ENCODE data around the gene TBC1D3B. TPM values are rescaled to one million over a fixed set of nuclear protein-coding genes. Genes with fewer than 3 reads are reported as not detected.
"Not testable (repeated sequence)": the region's sequence is repeated elsewhere in the genome, so short reads cannot be mapped to it uniquely, and the experiment has no call there.

TBC1D3B gene
- total RNA-seq, 2 donors from 2014 or later, result 9.2 to 10.7 TPM

- Mint-ChIP-seq H3K4me1 (ENCODE audit: low read depth in 2 of 2) (peaks cover 25 to 27% of the 10 kb centered on the region in 2 donors), H3K27me3 (no peaks in the 10 kb centered on the region), H3K36me3 (no peaks in the 10 kb centered on the region), H3K4me3 (peak overlapping the region; percentile 52), H3K27ac (peak overlapping the region in 1 of 2 donors; percentile 56), H3K9me3 (no peaks in the 10 kb centered on the region)
- DNase-seq (ENCODE audit: low spot score), result no peak
- ATAC-seq, result no peak
Measured at GRCh38 chr17:36182176-36183000, 6.0 kb upstream of the TBC1D3B start.

DNA sequence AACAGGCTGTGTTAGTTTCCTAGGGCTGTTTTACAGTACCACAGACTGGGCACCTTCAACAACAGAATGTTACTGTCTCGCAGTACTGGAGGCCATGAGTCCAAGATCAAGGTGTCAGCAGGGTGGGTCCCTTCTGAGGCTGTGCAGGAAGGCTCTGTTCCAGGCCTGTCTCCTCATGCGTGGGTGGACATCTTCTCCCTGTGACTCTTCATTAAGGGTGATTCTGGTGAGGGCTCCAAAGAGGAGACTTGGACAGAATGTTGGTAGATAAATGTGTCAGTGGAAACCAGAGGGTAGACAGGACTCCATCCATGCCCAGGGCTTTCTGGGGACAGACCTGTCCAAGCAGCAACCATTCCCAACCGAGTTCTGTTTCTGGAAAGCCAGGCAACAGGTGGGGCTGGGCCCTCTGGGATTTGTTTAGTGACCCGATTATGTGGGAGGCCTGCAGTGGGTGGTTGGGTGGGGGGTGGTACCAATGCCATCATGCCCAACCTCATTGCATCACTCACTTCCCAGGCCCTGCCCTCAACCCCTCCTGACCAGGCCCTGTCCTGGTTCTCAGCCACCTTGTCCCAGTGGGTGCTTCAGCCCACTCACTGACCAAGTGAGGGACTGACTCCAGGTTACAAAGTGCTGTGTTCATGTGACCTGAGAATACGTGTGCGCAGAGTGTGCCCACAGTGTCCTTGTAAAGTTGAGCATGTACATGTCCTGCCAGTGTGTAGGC is 5.2 kb upstream of the TBC1D3B start:
- peak overlapping the region in 1 of 2 donors; percentile 56 for H3K27ac Mint-ChIP-seq
- ATAC-seq; DNase-seq (ENCODE audit: low spot score); H3K27me3 Mint-ChIP-seq; H3K9me3 Mint-ChIP-seq; H3K36me3 Mint-ChIP-seq: not testable (repeated sequence)
- H3K4me3 Mint-ChIP-seq, result peak overlapping the region; percentile 52
- H3K4me1 Mint-ChIP-seq (ENCODE audit: low read depth in 2 of 2), result peaks cover 19 to 26% of the 10 kb centered on the region in 2 donors

- H3K9me3 Mint-ChIP-seq; H3K4me3 Mint-ChIP-seq; DNase-seq (ENCODE audit: low spot score); H3K4me1 Mint-ChIP-seq (ENCODE audit: low read depth in 2 of 2); H3K27ac Mint-ChIP-seq; H3K27me3 Mint-ChIP-seq; ATAC-seq; H3K36me3 Mint-ChIP-seq: not testable (repeated sequence)
Measured at GRCh38 chr17:36168836-36169235, 7.6 kb downstream of the TBC1D3B start.

DNA sequence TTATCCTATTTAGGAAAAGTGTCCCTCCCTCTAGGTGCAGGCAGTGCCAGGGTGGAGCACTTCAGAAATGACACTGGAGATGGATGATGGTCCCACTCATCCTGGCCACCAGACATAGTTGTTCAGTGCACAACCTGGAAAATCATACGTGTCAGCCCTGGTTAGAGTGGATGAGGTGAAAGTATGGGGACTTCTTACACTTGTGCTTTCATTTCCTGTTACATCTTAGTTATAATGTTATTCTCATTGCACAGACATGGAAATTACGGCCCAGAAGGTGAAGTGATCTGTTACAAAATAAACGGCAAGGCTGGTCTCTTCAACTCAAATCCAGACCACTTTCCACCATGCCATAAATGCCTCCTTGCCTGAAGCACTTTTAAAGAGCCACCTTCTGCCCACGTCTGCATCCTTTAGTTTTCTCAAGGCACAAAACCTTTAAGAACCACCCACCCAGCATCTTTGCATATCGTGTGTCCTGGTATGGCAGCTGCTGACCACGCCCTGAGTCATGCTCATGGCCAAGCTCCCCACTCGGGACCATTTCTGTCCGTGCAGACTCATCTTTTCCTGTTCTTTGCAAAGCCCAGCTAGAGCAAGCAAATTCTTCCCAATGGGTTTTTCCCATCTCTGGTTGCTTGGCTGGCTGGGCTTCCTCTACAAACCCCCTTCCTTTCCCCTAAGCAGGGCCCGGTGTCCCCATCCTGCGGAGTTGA is 22.4 kb downstream of the TBC1D3B start:
- Mint-ChIP-seq H3K9me3 (no peaks in the 10 kb centered on the region), H3K36me3 (no peaks in the 10 kb centered on the region), H3K4me1 (ENCODE audit: low read depth in 2 of 2) (peaks cover 20 to 23% of the 10 kb centered on the region in 2 donors), H3K27me3 (peaks cover 0 to 3% of the 10 kb centered on the region in 2 donors), H3K27ac (peak overlapping the region; percentile 56 to 67), H3K4me3 (peak overlapping the region; percentile 59)
- DNase-seq (ENCODE audit: low spot score) (no peak), ATAC-seq (peak; percentile 60 to 79)

DNA sequence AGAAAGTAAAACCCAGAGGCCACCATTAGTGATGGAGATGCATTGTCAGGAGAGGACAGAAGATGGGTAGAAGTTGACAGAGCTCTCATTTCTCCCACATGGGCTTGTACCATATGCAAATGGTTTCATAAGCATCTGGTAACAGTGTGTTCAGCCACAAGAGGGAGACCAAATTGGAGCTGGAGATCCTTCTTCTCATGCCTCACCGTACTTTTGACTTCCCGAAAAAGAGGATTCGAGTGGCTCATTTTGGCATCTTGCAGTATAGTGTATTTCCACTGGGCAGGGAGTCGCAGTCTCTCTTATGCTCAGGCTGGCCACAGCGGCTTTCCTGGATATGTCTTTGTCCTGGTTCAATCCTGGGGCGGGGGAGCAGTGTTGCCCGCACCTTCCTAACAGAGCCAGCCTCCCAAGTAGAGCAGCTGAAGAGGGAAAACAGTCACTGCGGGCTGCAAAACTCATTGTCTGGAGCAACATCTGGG is 23.8 kb downstream of the TBC1D3B start:
- H3K36me3 Mint-ChIP-seq, result no peaks in the 10 kb centered on the region
- H3K9me3 Mint-ChIP-seq, result no peaks in the 10 kb centered on the region
- no peak for ATAC-seq
- H3K4me1 Mint-ChIP-seq (ENCODE audit: low read depth in 2 of 2), result peaks cover 28 to 33% of the 10 kb centered on the region in 2 donors
- DNase-seq (ENCODE audit: low spot score), result no peak
- H3K4me3 Mint-ChIP-seq, result no peak overlapping the region
- H3K27me3 Mint-ChIP-seq, result no peaks in the 10 kb centered on the region
- H3K27ac Mint-ChIP-seq, result no peak overlapping the region

DNA sequence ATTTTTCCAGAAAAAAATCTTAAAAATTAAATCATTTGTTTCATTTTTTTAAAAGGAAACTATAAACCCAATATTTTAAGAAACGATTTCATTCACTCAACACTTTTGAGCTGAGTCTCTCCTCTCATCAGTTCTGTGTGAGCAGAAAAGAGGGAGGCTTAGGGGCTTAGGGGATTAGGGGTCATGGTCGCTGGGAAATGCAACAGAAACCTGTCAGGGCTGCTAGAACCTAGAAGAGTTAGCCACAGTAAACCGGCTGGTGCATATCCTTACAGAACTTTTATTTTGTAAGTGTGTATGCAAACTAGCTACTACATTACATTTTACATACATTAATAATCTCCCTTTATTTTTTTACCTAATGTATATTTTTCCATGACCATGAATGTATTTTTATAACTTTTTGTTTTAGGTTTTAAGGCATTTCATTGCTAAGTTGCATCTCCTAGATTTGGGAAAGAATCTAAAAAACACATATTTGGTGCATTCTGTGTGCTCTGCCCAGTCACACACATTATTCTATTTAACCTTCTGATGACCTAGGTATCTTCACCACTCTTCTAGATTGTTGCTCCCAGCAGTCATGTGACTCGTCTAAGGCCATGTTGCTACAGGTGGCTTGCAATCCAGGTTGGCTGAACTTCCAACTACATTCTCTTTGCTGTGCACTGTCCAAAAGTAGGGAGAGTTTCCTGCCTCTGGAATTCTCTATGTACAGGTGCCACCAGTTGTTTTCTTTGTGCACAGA is 24.4 kb downstream of the TBC1D3B start:
- Mint-ChIP-seq H3K4me1 (ENCODE audit: low read depth in 2 of 2) (peaks cover 33 to 39% of the 10 kb centered on the region in 2 donors), H3K9me3 (no peaks in the 10 kb centered on the region), H3K36me3 (no peaks in the 10 kb centered on the region), H3K4me3 (no peak overlapping the region), H3K27me3 (no peaks in the 10 kb centered on the region), H3K27ac (no peak overlapping the region)
- DNase-seq (ENCODE audit: low spot score) (no peak), ATAC-seq (no peak)

DNA sequence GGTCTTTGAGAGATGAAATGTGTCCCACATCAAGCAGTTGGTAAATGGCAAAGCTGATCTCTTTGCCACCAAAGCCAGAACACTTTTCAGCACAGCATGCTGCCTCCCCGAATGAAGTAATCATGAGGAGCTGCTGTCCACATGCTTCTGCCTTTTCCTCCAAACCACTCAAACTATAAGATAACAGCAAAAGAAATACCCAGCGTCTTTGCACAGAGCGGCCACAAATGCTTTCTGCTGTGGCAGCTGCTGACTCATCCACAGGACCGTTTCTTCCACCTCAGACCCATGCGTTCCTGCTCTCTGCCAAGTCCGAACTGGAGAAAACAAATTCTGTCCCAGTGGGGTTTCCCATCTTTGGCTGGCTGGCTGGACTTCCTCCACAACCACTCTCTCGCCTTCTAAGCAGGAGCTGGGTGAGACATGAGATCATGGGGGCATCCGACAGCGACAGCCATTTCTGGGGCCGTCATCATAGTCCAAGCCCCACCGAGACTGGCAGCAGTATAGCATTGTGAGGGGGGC is 27.1 kb downstream of the TBC1D3B start:
- no peaks in the 10 kb centered on the region for H3K9me3 Mint-ChIP-seq
- peak overlapping the region; percentile 78 to 91 for H3K27ac Mint-ChIP-seq
- peak overlapping the region; percentile 84 for H3K4me3 Mint-ChIP-seq
- DNase-seq (ENCODE audit: low spot score), result no peak
- H3K4me1 Mint-ChIP-seq (ENCODE audit: low read depth in 2 of 2), result peaks cover 51 to 62% of the 10 kb centered on the region in 2 donors
- no peaks in the 10 kb centered on the region for H3K36me3 Mint-ChIP-seq
- ATAC-seq, result peak; percentile 59 to 65
- no peaks in the 10 kb centered on the region for H3K27me3 Mint-ChIP-seq

DNA sequence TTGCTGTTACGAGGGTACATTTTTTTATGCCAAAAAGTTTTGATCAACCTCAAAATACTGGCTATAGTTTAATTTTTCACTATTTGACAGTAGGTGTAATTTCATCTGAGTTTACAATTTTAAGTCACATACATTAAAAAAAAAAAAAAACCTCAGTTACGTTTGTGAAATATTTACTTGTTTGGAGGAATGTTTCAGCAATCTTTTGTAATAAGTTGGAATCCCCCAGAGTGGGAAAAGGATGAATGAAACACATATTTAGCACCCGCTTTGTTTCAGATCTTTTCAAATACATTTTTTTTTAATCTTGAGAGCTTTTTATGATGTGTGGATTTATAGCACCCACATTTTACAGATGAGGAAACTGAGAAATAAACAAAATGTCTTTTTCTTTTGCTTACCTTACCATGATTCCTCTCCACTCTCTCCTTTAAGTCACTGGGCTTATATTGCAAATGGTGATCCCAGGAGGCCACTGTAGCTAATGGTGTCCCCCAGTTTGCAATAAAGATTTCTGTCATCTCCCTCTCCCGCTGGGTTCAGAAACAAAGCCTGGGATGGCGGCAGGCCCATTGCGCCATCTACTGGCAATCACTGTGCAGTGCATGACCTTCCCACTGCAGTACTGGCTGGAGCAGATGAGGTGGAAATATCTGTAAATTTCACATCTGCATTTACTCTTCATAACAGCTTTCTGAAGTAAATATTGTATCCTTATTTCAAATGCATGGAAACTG is 27.7 kb downstream of the TBC1D3B start:
- ATAC-seq, result peak; percentile 89 to 93
- peak overlapping the region; percentile 78 to 91 for H3K27ac Mint-ChIP-seq
- H3K36me3 Mint-ChIP-seq, result no peaks in the 10 kb centered on the region
- peak; percentile 77 for DNase-seq (ENCODE audit: low spot score)
- H3K4me1 Mint-ChIP-seq (ENCODE audit: low read depth in 2 of 2), result peaks cover 49 to 59% of the 10 kb centered on the region in 2 donors
- H3K4me3 Mint-ChIP-seq, result peak overlapping the region; percentile 84
- no peaks in the 10 kb centered on the region for H3K27me3 Mint-ChIP-seq
- no peaks in the 10 kb centered on the region for H3K9me3 Mint-ChIP-seq

DNA sequence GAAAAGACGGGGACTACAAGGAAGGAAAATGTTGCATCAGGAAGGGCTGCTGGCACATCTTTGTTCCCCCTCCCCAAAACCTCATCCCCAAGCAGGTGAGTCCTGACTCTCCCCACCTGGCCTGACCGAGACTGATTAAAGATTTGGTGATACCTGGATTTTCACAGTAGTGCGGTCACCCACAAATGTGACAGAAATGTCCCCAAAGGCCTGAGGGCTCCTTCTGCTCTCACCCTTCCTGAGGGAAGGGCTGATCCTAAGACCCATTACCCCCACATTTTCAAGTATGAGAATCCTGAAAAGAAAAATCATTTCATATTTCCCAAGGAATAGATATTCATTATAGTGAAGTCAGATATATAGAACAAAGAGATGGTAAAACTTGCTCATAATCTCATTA is 28.8 kb downstream of the TBC1D3B start:
- Mint-ChIP-seq H3K27ac (peak overlapping the region; percentile 78 to 91), H3K4me3 (peak overlapping the region; percentile 84), H3K27me3 (no peaks in the 10 kb centered on the region), H3K36me3 (no peaks in the 10 kb centered on the region), H3K4me1 (ENCODE audit: low read depth in 2 of 2) (peaks cover 51 to 62% of the 10 kb centered on the region in 2 donors), H3K9me3 (no peaks in the 10 kb centered on the region)
- DNase-seq (ENCODE audit: low spot score), result no peak
- ATAC-seq, result no peak

DNA sequence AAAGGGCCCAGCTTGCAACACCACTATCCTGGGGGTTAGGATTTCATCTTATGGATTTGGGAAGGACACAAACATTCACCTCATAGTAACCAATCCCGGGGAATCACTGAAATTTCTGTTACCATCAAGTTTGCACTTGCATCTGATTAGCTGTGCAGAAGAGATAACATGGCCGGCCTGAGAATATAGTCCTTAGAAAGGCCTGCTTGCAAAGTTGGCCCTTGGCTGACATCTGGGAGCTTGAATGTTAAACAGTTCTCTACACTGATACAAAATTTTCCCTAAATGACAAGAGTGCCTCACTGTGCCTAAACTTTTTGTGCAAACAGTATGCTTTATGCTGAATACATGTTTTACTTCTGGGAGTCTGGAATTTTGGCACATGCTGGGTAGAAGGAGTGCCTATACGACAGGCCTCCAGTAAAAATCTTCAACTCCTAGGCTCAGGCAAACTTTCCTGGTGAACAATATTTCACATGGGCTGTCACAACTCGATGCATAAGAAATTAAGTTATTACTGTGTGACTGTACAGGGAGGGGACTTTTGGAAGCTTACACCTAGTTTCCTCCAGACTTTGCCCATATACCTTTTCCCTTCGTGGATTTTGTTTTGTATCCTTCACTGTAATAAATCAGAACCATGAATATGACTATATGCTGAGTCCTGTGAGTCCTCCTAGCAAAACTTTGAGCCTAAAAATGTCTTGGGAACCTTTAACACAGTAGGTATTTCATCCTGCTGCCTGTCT is 31.3 kb downstream of the TBC1D3B start:
- Mint-ChIP-seq H3K36me3 (no peaks in the 10 kb centered on the region), H3K4me1 (ENCODE audit: low read depth in 2 of 2) (peaks cover 58 to 73% of the 10 kb centered on the region in 2 donors), H3K27me3 (no peaks in the 10 kb centered on the region), H3K9me3 (no peaks in the 10 kb centered on the region), H3K4me3 (peak overlapping the region; percentile 53), H3K27ac (peak overlapping the region; percentile 78 to 91)
- DNase-seq (ENCODE audit: low spot score), result no peak
- ATAC-seq, result no peak

GRCh38 chr17:36144014-36144413 is 32.4 kb downstream of the TBC1D3B start:
- peak overlapping the region; percentile 25 for H3K4me3 Mint-ChIP-seq
- H3K4me1 Mint-ChIP-seq (ENCODE audit: low read depth in 2 of 2), result peaks cover 52 to 64% of the 10 kb centered on the region in 2 donors
- DNase-seq (ENCODE audit: low spot score) (no peak), ATAC-seq (no peak)
- H3K27me3 Mint-ChIP-seq, result no peaks in the 10 kb centered on the region
- peak overlapping the region; percentile 6 to 37 for H3K27ac Mint-ChIP-seq
- H3K9me3 Mint-ChIP-seq, result no peaks in the 10 kb centered on the region
- no peaks in the 10 kb centered on the region for H3K36me3 Mint-ChIP-seq

- peaks cover 50 to 61% of the 10 kb centered on the region in 2 donors for H3K4me1 Mint-ChIP-seq (ENCODE audit: low read depth in 2 of 2)
- peaks cover 3% of the 10 kb centered on the region for H3K36me3 Mint-ChIP-seq
- no peaks in the 10 kb centered on the region for H3K27me3 Mint-ChIP-seq
- H3K4me3 Mint-ChIP-seq, result no peak overlapping the region
- ATAC-seq, result no peak
- DNase-seq (ENCODE audit: low spot score), result no peak
- peaks cover 5% of the 10 kb centered on the region for H3K9me3 Mint-ChIP-seq
- H3K27ac Mint-ChIP-seq, result peak overlapping the region; percentile 6 to 37
Measured at GRCh38 chr17:36142806-36143205, 33.6 kb downstream of the TBC1D3B start.

Measured in natural killer cell treated with Interleukin-12 subunit alpha and Interleukin-12 subunit beta and Interleukin-15 and Interleukin-18, amount 100 ng/mL, for 72 hours (primary cell).